B cell (primary cell): Measurements from ENCODE around the gene PPIL1.

ENCODE experiments used
- EZH2 ChIP-seq: IDR thresholded peaks from 2 replicates; pipeline ENCODE4 v1.6.1; 2012; ENCODE audit warnings: borderline replicate concordance, low read depth, mild to moderate bottlenecking, moderate library complexity, low read length; ENCODE audit not compliant: insufficient read depth, poor library complexity, severe bottlenecking
- TF ChIP-seq, protein P1 (sequence below): fragments of 200-600 bp; IDR thresholded peaks from one replicate; pipeline ENCODE4 v1.8.0; 2022; ENCODE audit warnings: antibody characterized with exemption, mild to moderate bottlenecking

DNA sequence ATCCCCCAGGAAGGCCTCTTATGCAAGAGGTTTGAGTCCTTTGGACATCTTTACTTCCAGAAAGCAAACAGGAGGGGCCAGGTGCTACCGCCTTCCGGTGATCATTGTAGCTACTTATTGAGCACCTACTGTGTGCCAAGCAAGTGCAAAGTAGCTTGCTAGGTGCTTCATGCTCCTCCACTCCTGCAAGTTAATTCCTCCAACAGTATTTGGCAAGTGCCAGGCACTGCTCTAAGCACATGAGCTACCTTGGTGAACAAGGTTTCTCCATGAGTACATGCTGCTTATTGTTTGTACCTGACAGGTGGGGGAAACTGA is 37.6 kb downstream of the PPIL1 start:
- TF ChIP-seq, protein P1, sequence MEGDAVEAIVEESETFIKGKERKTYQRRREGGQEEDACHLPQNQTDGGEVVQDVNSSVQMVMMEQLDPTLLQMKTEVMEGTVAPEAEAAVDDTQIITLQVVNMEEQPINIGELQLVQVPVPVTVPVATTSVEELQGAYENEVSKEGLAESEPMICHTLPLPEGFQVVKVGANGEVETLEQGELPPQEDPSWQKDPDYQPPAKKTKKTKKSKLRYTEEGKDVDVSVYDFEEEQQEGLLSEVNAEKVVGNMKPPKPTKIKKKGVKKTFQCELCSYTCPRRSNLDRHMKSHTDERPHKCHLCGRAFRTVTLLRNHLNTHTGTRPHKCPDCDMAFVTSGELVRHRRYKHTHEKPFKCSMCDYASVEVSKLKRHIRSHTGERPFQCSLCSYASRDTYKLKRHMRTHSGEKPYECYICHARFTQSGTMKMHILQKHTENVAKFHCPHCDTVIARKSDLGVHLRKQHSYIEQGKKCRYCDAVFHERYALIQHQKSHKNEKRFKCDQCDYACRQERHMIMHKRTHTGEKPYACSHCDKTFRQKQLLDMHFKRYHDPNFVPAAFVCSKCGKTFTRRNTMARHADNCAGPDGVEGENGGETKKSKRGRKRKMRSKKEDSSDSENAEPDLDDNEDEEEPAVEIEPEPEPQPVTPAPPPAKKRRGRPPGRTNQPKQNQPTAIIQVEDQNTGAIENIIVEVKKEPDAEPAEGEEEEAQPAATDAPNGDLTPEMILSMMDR, result no peak
- no peak for TF ChIP-seq EZH2
